Measurements from ENCODE around the gene PRSS16.

The PRSS16 gene

DNA sequence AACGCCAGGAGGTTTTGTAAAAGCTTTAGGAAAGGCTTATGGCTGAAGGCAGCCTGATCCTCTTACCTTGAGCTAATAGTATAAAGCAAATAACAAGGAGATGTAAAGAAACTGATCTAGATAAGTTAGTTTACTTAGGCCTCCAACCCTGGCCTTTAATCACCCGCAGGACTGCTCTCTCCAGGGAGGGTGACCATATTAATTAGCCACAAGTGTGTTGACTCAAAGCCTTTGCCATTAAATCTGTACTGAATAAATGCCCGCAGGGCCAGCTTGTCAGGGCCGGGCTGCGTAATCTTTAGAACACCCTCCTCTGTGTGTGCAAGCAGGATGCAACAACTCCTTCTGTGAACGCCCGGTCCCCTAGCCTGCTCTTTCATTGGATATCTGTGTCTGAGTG is 6.1 kb upstream of the PRSS16 start:
- ChIA-PET CTCF (interaction anchor here (1.0 to 1.4 kb wide), 2 partner anchors 10 to 511 kb away, joined by 3 read pairs; no protein-coding TSS in a partner anchor), POLR2A (no interaction called here)
- TF ChIP-seq, protein P1, sequence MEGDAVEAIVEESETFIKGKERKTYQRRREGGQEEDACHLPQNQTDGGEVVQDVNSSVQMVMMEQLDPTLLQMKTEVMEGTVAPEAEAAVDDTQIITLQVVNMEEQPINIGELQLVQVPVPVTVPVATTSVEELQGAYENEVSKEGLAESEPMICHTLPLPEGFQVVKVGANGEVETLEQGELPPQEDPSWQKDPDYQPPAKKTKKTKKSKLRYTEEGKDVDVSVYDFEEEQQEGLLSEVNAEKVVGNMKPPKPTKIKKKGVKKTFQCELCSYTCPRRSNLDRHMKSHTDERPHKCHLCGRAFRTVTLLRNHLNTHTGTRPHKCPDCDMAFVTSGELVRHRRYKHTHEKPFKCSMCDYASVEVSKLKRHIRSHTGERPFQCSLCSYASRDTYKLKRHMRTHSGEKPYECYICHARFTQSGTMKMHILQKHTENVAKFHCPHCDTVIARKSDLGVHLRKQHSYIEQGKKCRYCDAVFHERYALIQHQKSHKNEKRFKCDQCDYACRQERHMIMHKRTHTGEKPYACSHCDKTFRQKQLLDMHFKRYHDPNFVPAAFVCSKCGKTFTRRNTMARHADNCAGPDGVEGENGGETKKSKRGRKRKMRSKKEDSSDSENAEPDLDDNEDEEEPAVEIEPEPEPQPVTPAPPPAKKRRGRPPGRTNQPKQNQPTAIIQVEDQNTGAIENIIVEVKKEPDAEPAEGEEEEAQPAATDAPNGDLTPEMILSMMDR (IDR thresholded peaks at IDR 0.05; ENCODE audit: insufficient read depth, low read length, missing control alignments): no peak
- no peak for DNase-seq (ENCODE audit: low read depth, low spot score)
- H3K4me3 ChIP-seq (ENCODE audit: low read depth, low read length): no peak overlapping the region

DNA sequence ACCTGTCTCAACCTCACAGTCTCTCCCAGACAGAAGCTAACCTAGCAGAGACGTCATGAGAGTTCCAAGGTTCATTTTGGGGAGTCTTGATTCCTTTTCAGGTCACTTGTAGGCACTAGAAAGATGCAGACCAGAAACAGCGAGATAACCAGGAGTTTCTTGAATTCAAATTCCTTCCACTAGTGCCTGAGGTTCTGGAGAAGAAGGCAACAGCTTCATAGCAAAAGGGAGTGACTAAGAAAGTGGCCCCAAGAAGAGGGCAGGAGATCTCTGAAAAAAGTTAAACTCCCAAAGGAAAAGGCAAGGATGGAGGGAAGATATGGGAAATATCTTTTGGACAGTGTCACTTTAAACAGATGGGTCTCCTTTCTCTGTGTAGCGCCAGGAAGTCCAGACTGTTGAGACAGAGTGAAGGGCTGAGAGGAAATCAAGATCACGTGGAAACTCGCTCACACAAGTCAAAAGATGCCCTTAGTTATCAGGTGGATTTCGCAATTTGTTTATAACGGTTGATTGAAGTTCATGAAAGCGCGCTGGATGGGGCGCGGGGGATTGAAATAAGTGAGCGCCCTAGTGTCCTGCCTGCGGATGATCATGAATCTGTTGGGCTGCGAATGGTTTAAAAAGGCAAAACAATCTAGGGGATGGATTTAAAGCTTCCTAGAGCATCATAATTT is 4.8 kb upstream of the PRSS16 start:
- TF ChIP-seq, protein P1 (IDR thresholded peaks at IDR 0.05; ENCODE audit: insufficient read depth, low read length, missing control alignments): no peak
- DNase-seq (ENCODE audit: low read depth, low spot score): no peak
- POLR2A ChIA-PET: no interaction called here
- CTCF ChIA-PET: no interaction called here
- H3K4me3 ChIP-seq (ENCODE audit: low read depth, low read length): no peak overlapping the region

DNA sequence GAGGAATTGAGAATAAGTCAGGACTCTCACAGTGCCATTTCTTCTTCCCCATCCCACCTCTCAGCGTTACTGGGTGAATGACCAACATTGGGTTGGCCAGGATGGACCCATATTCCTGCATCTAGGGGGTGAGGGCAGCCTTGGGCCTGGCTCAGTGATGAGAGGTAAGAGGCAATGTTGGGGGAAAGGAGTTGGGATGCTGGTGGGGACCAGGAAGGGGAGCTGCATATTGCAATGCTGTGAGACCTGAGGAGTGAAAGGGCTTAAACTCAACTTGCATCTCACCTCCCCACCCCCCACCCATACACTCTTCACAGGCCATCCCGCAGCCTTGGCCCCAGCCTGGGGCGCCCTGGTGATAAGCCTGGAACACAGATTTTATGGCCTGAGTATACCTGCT is 1.3 kb downstream of the PRSS16 start:
- ChIA-PET POLR2A (no interaction called here), CTCF (no interaction called here)
- TF ChIP-seq, protein P1 (IDR thresholded peaks at IDR 0.05; ENCODE audit: insufficient read depth, low read length, missing control alignments): no peak
- DNase-seq (ENCODE audit: low read depth, low spot score): no peak
- H3K4me3 ChIP-seq (ENCODE audit: low read depth, low read length): no peak overlapping the region

DNA sequence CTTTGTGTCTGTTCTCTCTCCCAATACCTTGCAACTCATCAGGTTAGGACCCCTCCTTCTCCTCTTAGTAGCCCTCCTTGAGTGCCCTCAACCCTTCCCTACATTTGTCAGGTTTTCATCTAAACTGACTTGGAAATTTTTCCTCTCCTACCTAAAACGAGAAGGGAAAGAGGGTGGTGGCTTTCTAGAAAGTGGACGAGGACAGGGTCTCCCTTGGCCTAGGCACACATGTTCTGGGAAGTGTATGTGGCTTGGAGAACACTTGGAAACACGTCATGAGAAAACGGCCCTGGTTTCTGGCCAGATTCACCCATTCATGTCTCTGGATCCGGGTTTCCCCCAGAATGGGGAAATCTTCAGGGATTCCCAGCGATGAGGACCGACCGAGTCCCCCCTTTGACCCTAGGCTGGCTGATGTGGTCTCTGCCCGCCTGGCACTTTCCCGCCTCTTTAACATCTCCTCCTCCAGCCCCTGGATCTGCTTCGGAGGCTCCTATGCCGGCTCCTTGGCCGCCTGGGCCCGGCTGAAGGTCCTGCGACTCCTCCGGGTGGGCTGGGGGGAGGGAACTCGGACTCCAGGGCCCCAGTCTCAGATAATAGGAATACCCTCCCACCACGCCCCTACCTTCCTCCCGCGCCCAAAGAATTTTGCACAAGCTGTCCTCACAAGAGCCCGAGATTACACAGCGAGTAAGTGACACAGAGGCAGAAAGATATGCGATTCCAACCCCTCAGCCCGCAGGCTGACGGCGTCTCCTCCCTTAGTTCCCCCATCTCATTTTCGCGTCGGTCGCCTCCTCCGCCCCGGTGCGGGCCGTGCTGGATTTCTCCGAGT is 3.0 kb downstream of the PRSS16 start:
- peak overlapping the region; percentile 54 for H3K4me3 ChIP-seq (ENCODE audit: low read depth, low read length)
- ChIA-PET CTCF (no interaction called here), POLR2A (no interaction called here)
- TF ChIP-seq, protein P1 (IDR thresholded peaks at IDR 0.05; ENCODE audit: insufficient read depth, low read length, missing control alignments): no peak
- no peak for DNase-seq (ENCODE audit: low read depth, low spot score)

DNA sequence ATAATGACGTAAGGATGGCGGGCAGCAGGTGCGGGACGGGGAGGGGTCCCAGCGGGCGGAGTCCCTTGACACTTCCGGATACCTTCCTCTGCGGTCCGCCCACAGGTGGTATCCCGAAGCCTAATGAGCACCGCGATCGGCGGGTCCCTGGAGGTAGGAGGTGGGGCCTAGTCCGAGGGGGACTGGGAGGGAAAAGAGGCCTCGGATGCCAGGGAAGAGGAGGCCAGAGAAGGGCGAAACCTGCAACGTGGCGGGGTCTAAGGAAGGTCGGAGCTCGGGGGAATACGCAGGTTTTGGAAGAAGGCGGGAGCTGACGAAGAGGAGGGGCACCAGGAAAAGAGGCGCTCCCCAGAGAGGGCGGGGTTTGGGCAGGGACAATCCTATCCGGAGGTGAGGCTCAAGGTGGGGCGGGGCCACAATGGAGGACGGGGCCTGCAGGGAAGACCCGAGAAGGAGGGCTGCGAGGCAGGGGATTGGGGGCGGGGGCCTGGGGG is 3.7 kb downstream of the PRSS16 start:
- TF ChIP-seq, protein P1 (IDR thresholded peaks at IDR 0.05; ENCODE audit: insufficient read depth, low read length, missing control alignments): no peak
- no peak for DNase-seq (ENCODE audit: low read depth, low spot score)
- H3K4me3 ChIP-seq (ENCODE audit: low read depth, low read length): peak overlapping the region; percentile 54
- ChIA-PET POLR2A (no interaction called here), CTCF (interaction anchor here (0.9 to 1.1 kb wide), 2 partner anchors 10 to 13 kb away, joined by 3 read pairs; no protein-coding TSS in a partner anchor)

DNA sequence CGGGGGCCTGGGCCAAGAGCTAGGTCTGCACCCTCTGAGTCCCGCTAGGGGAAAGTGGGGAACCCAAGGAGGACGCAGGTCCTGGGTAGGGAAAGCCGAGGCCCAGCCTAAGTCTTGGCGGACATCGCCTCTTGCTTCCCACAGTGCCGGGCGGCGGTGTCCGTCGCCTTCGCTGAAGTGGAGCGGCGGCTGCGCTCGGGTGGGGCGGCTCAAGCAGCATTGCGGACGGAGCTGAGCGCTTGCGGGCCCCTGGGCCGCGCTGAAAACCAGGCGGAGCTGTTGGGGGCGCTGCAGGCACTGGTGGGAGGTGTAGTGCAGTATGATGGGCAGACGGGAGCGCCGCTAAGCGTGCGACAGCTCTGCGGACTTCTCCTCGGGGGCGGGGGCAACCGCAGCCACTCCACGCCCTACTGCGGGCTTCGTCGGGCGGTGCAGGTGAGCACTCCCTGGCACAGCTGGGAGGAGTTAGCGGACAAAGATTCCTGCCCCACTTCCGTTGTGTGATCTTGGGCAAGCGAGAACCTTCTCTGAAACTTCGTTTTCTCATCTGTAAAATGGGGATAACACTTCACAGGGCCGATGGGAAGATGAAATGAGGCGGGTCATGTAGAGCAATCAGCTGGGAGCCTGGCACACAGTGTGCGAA is 4.2 kb downstream of the PRSS16 start:
- H3K4me3 ChIP-seq (ENCODE audit: low read depth, low read length): peak overlapping the region; percentile 54
- ChIA-PET CTCF (interaction anchor here (0.9 to 1.4 kb wide), 3 partner anchors 10 to 16 kb away, joined by 3 read pairs; no protein-coding TSS in a partner anchor), POLR2A (no interaction called here)
- TF ChIP-seq, protein P1 (IDR thresholded peaks at IDR 0.05; ENCODE audit: insufficient read depth, low read length, missing control alignments): peak; percentile 20
- no peak for DNase-seq (ENCODE audit: low read depth, low spot score)
